Transverse colon (tissue), 4 donors: Measurements from ENCODE around the gene DNAJC22. TPM values are rescaled to one million over a fixed set of nuclear protein-coding genes. Genes with fewer than 3 reads are reported as not detected.
"Not testable (repeated sequence)": the region's sequence is repeated elsewhere in the genome, so short reads cannot be mapped to it uniquely, and the experiment has no call there.

Source experiments
- DNase-seq: peaks from one replicate; pipeline ENCODE4 v3.0.0-alpha.2; 2019
- H3K27ac ChIP-seq, 4 donors: fragments of 200-600 bp; sonication (generic); 2 replicates each; pipeline ENCODE4 v1.5.1; 2016 to 2018; ENCODE audit warnings: inconsistent platforms in 4 of 4
- H3K27me3 ChIP-seq: fragments of 200-600 bp; sonication (generic); 2 replicates; pipeline ENCODE4 v1.5.1; 2017; ENCODE audit warnings: inconsistent platforms
- H3K36me3 ChIP-seq, 4 donors: fragments of 200-600 bp; sonication (generic); 2 replicates each; pipeline ENCODE4 v1.5.1; 2017 to 2019; ENCODE audit warnings: inconsistent platforms in 4 of 4
- H3K4me1 ChIP-seq, 4 donors: fragments of 200-600 bp; sonication (generic); 2 replicates each; pipeline ENCODE4 v1.5.1; 2017 to 2020; ENCODE audit warnings: inconsistent platforms in 4 of 4
- H3K4me3 ChIP-seq, 4 donors: fragments of 200-600 bp; sonication (generic); 1 replicate in 1 of 4; 2 replicates in 3 of 4; pipeline versions ENCODE4 v1.5.1 to v1.6.1; 2017 to 2019; ENCODE audit warnings: inconsistent platforms in 4 of 4
- H3K9me3 ChIP-seq, 2 donors: fragments of 200-600 bp; sonication (generic); 2 replicates each; pipeline ENCODE4 v1.5.1; 2017 to 2019; ENCODE audit warnings: inconsistent platforms in 2 of 2
- CTCF ChIP-seq, 5 experiments: fragments of 200-600 bp in 3 of 5; fragments of 450-650 bp in 2 of 5; sonication (generic) in 3 of 5; IDR thresholded peaks; 1 replicate in 2 of 5; 2 replicates in 3 of 5; pipeline ENCODE4 v1.5.1; 2016 to 2017; ENCODE audit warnings: antibody characterized with exemption in 5 of 5, inconsistent platforms in 3 of 5, mild to moderate bottlenecking in 2 of 5, moderate library complexity in 1 of 5
- EP300 ChIP-seq: sonication (generic); formaldehyde crosslinking; IDR thresholded peaks from one replicate; pipeline ENCODE4 v1.6.1; 2017; ENCODE audit warnings: antibody characterized with exemption, low read depth
- POLR2A ChIP-seq: fragments of 450-650 bp; IDR thresholded peaks from one replicate; pipeline ENCODE4 v1.6.1; 2016; ENCODE audit warnings: antibody characterized with exemption, mild to moderate bottlenecking, moderate library complexity
- POLR2AphosphoS5 ChIP-seq, 3 donors: sonication (generic); formaldehyde crosslinking; IDR thresholded peaks; one replicate each; pipeline ENCODE4 v1.6.1; 2016; ENCODE audit warnings: antibody characterized with exemption in 3 of 3
- WGBS, 2 donors: methylation state at CpG; one replicate each; pipeline ENCODE4 v1.1.5; 2018; ENCODE audit warnings: low coverage in 1 of 2; 5-methylcytosine and 5-hydroxymethylcytosine counted together
- in situ Hi-C, 4 donors: fragments of 200-750 bp; cut with MboI; loops; one replicate each; pipeline versions ENCODE4 v1.15.0 to v1.15.1; 2017; ENCODE audit warnings: low sequenced_read_pairs in 3 of 4, low pct_ligation_motif_present in 1 of 4, low pct_unique_long_range_greater_than_20kb in 1 of 4
- intact Hi-C: fragments of 100-400 bp; cut with DNase I; formaldehyde crosslinking; loops from one replicate; pipeline ENCODE4 v1.15.1; 2023; ENCODE audit warnings: low total_unique reads
- total RNA-seq, 4 donors: library from RNA; depleted of rRNA; stranded (reverse); fragments of >200 nt; gene quantifications; one replicate each; pipeline ENCODE4 v1.1.0, GENCODE V29; 2016

The DNAJC22 gene
- total RNA-seq, 4 donors from 2014 or later, result 25.4 to 43.8 (median 39.2) TPM

- no peak for DNase-seq
- intact Hi-C loops, result no loop called here
- peaks cover 82% of the 10 kb centered on the region for H3K27me3 ChIP-seq
- H3K4me1 ChIP-seq, result no peaks in the 10 kb centered on the region
- TF ChIP-seq CTCF (IDR thresholded peaks at IDR 0.05) (no peak), POLR2A (no peak)
- in situ Hi-C loops, result no loop called here
- no peaks in the 10 kb centered on the region for H3K9me3 ChIP-seq
- H3K36me3 ChIP-seq, result no peaks in the 10 kb centered on the region
- 74% methylated on average over 2 of the region's 2 CpGs; no CpG with 5 or more reads in 1 of the 2 donors for WGBS, 2 donors
- no peak overlapping the region for H3K4me3 ChIP-seq
- no peak overlapping the region for H3K27ac ChIP-seq
Observed at GRCh38 chr12:49304161-49304560, 42.5 kb upstream of the DNAJC22 start.

- intact Hi-C loops (no loop called here), in situ Hi-C loops (no loop called here)
- Histone ChIP-seq H3K4me1 (no peaks in the 10 kb centered on the region), H3K27me3 (peaks cover 72% of the 10 kb centered on the region), H3K4me3 (no peak overlapping the region), H3K9me3 (no peaks in the 10 kb centered on the region), H3K27ac (no peak overlapping the region), H3K36me3 (no peaks in the 10 kb centered on the region)
- WGBS, 2 donors, result 68 to 91% methylated on average over 4 to 6 of the region's 6 CpGs
- TF ChIP-seq EP300 (no peak), CTCF (IDR thresholded peaks at IDR 0.05) (no peak), POLR2AphosphoS5 (IDR thresholded peaks at IDR 0.05) (no peak), POLR2A (no peak)
- DNase-seq, result no peak
Observed at GRCh38 chr12:49305762-49306510, 40.8 kb upstream of the DNAJC22 start.

- intact Hi-C loops (no loop called here), in situ Hi-C loops (no loop called here)
- Histone ChIP-seq H3K9me3 (no peaks in the 10 kb centered on the region), H3K4me1 (no peaks in the 10 kb centered on the region), H3K27me3 (peaks cover 45% of the 10 kb centered on the region), H3K4me3 (no peak overlapping the region), H3K36me3 (no peaks in the 10 kb centered on the region), H3K27ac (no peak overlapping the region)
- no peak for DNase-seq
- TF ChIP-seq POLR2AphosphoS5 (IDR thresholded peaks at IDR 0.05), result no peak
- no peak for TF ChIP-seq POLR2A
- no peak for TF ChIP-seq EP300
- no peak for TF ChIP-seq CTCF (IDR thresholded peaks at IDR 0.05)
- 81 to 89% methylated on average over 7 of the region's 7 CpGs for WGBS, 2 donors
Observed at GRCh38 chr12:49309386-49309785, 37.3 kb upstream of the DNAJC22 start.

- WGBS, 2 donors, result 40 to 59% methylated on average over 1 to 3 of the region's 3 CpGs
- in situ Hi-C loops, H3K27ac ChIP-seq, H3K9me3 ChIP-seq, H3K4me3 ChIP-seq, H3K4me1 ChIP-seq, intact Hi-C loops, DNase-seq, H3K36me3 ChIP-seq: not testable (repeated sequence)
- peaks cover 37% of the 10 kb centered on the region for H3K27me3 ChIP-seq
Observed at GRCh38 chr12:49310451-49311000, 36.2 kb upstream of the DNAJC22 start.
